GM10248 (cell line): ENCODE data around the gene MAD1L1.
A peak's percentile ranks its signal among the peaks of the same experiment; 100 is the strongest.

Experiments
- CTCF ChIA-PET: fragments of 300-600 bp; sonication (Branson Sonifier 250); formaldehyde crosslinking; extraction: SDS; loops from one replicate; lab custom pipeline; 2021; ENCODE audit warnings: antibody characterized with exemption; lab: Yijun Ruan, JAX
- POLR2A ChIA-PET: fragments of 350-650 bp; sonication (Branson Sonifier 250); formaldehyde crosslinking; extraction: SDS; loops from one replicate; lab custom pipeline; 2020; ENCODE audit warnings: antibody characterized with exemption; lab: Yijun Ruan, JAX
- DNase-seq: peaks from one replicate; pipeline ENCODE4 v3.0.0; 2012; ENCODE audit errors: extremely low spot score
- CTCF ChIP-seq: IDR thresholded peaks from 2 replicates; pipeline ENCODE4 v1.5.1; 2012; ENCODE audit warnings: mild to moderate bottlenecking, low read depth; ENCODE audit errors: extremely low read depth, missing control alignments, control extremely low read depth

Gene MAD1L1

GRCh38 chr7:2232766-2233520 lies at the start of gene MAD1L1:
Gene MAD1L1 (minus strand): TSS chr7:2232945. CDS start chr7:2230133, 2,812 bp downstream.
- ChIA-PET CTCF (interaction anchor here (1.8 to 2.2 kb wide), 3 partner anchors 9 to 115 kb away, joined by 6 to 8 read pairs (median 7); partner anchors contain the start of genes MRM2 and NUDT1), POLR2A (interaction anchor here (0.6 to 0.9 kb wide), 2 partner anchors 9 to 23 kb away, joined by 3 read pairs; partner anchors contain the start of genes MRM2 and NUDT1)
- peak; percentile 93 for DNase-seq
- TF ChIP-seq CTCF = no peak

GRCh38 chr7:2282185-2282751 lies 49.5 kb upstream of the MAD1L1 start:
- ChIA-PET CTCF (interaction anchor here (1.5 kb wide), 1 partner anchor 22 kb away, joined by 4 read pairs; no protein-coding TSS in a partner anchor), POLR2A (no interaction called here)
- DNase-seq = no peak
- no peak for TF ChIP-seq CTCF

- no peak for DNase-seq
- POLR2A ChIA-PET = no interaction called here
- no peak for TF ChIP-seq CTCF
- CTCF ChIA-PET = interaction anchor here (1.2 to 1.5 kb wide), 2 partner anchors 21 to 33 kb away, joined by 3 to 4 read pairs; no protein-coding TSS in a partner anchor
Measured at GRCh38 chr7:2281541-2281940, 48.8 kb upstream of the MAD1L1 start.

GRCh38 chr7:2280424-2280823 lies 47.7 kb upstream of the MAD1L1 start:
- ChIA-PET POLR2A (no interaction called here), CTCF (interaction anchor here (1.2 to 1.5 kb wide), 3 partner anchors 8 to 31 kb away, joined by 3 to 4 read pairs (median 4); no protein-coding TSS in a partner anchor)
- DNase-seq = no peak
- TF ChIP-seq CTCF = no peak

- CTCF ChIA-PET = interaction anchor here (0.6 to 1.5 kb wide), 3 partner anchors 8 to 64 kb away, joined by 3 to 4 read pairs (median 4); no protein-coding TSS in a partner anchor
- POLR2A ChIA-PET = no interaction called here
- no peak for DNase-seq
- no peak for TF ChIP-seq CTCF
Measured at GRCh38 chr7:2279896-2280295, 47.2 kb upstream of the MAD1L1 start.

- CTCF ChIA-PET = no interaction called here
- POLR2A ChIA-PET = no interaction called here
- no peak for TF ChIP-seq CTCF
- DNase-seq = no peak
Measured at GRCh38 chr7:2278026-2278425, 45.3 kb upstream of the MAD1L1 start.
